ENCODE data around the gene PPM1H. TPM values are rescaled to one million over a fixed set of nuclear protein-coding genes. Genes with fewer than 3 reads are reported as not detected.

Gene PPM1H
- total and polyA plus RNA-seq, 7 donors = 0.92 to 4.3 (median 3.0) TPM

- Histone ChIP-seq H3K27ac (no peak overlapping the region), H3K4me3 (no peak overlapping the region), H3K9me3 (no peaks in the 10 kb centered on the region), H3K27me3 (no peaks in the 10 kb centered on the region), H3K36me3 (no peaks in the 10 kb centered on the region), H3K4me1 (no peaks in the 10 kb centered on the region)
- DNase-seq = no peak
- 92% methylated on average over 8 of the region's 8 CpGs for WGBS, 2 donors
- TF ChIP-seq EP300 (IDR thresholded peaks at IDR 0.05) = no peak
- TF ChIP-seq POLR2AphosphoS5 (IDR thresholded peaks at IDR 0.05) = no peak
- intact Hi-C loops (cut with DNase I) = no loop called here
Observed at GRCh38 chr12:62774794-62775193, 160.2 kb downstream of the PPM1H start.

GRCh38 chr12:62772416-62772955 is 162.5 kb downstream of the PPM1H start:
- peaks cover 0 to 4% (median 0%) of the 10 kb centered on the region in 4 donors for H3K4me1 ChIP-seq
- no peak overlapping the region for H3K27ac ChIP-seq
- intact Hi-C loops (cut with DNase I) = no loop called here
- DNase-seq = no peak
- H3K4me3 ChIP-seq = no peak overlapping the region
- no peak for TF ChIP-seq EP300 (IDR thresholded peaks at IDR 0.05)
- TF ChIP-seq CTCF (IDR thresholded peaks at IDR 0.05) = no peak
- TF ChIP-seq POLR2AphosphoS5 (IDR thresholded peaks at IDR 0.05) = no peak
- no peak for TF ChIP-seq POLR2A (IDR thresholded peaks at IDR 0.05)
- no peaks in the 10 kb centered on the region for H3K27me3 ChIP-seq
- H3K36me3 ChIP-seq = no peaks in the 10 kb centered on the region
- no peaks in the 10 kb centered on the region for H3K9me3 ChIP-seq
- WGBS, 2 donors = 91 to 92% methylated on average over 4 of the region's 4 CpGs

GRCh38 chr12:62771828-62772227 is 163.1 kb downstream of the PPM1H start:
- intact Hi-C loops (cut with DNase I) = no loop called here
- Histone ChIP-seq H3K4me3 (no peak overlapping the region), H3K27me3 (no peaks in the 10 kb centered on the region), H3K9me3 (no peaks in the 10 kb centered on the region), H3K4me1 (peaks cover 0 to 4% (median 0%) of the 10 kb centered on the region in 4 donors), H3K27ac (no peak overlapping the region), H3K36me3 (no peaks in the 10 kb centered on the region)
- 93 to 98% methylated on average over 2 of the region's 2 CpGs for WGBS, 2 donors
- TF ChIP-seq EP300 (IDR thresholded peaks at IDR 0.05) (no peak), POLR2AphosphoS5 (IDR thresholded peaks at IDR 0.05) (no peak), CTCF (IDR thresholded peaks at IDR 0.05) (no peak), POLR2A (IDR thresholded peaks at IDR 0.05) (no peak)
- DNase-seq = no peak

GRCh38 chr12:62770381-62770780 is 164.6 kb downstream of the PPM1H start:
- DNase-seq = no peak
- WGBS, 2 donors = 91 to 92% methylated on average over 2 of the region's 2 CpGs
- H3K27me3 ChIP-seq = no peaks in the 10 kb centered on the region
- no peak overlapping the region for H3K4me3 ChIP-seq
- H3K36me3 ChIP-seq = no peaks in the 10 kb centered on the region
- peaks cover 0 to 4% (median 0%) of the 10 kb centered on the region in 4 donors for H3K4me1 ChIP-seq
- H3K27ac ChIP-seq = no peak overlapping the region
- H3K9me3 ChIP-seq = no peaks in the 10 kb centered on the region
- intact Hi-C loops (cut with DNase I) = no loop called here
- TF ChIP-seq EP300 (IDR thresholded peaks at IDR 0.05) (no peak), POLR2A (IDR thresholded peaks at IDR 0.05) (no peak)

GRCh38 chr12:62769076-62769619 is 165.8 kb downstream of the PPM1H start:
- no peak for TF ChIP-seq POLR2A (IDR thresholded peaks at IDR 0.05)
- TF ChIP-seq CTCF (IDR thresholded peaks at IDR 0.05) = no peak
- no peak for TF ChIP-seq EP300 (IDR thresholded peaks at IDR 0.05)
- no peak for TF ChIP-seq POLR2AphosphoS5 (IDR thresholded peaks at IDR 0.05)
- Histone ChIP-seq H3K27ac (no peak overlapping the region), H3K4me3 (no peak overlapping the region), H3K4me1 (peaks cover 0 to 4% (median 0%) of the 10 kb centered on the region in 4 donors), H3K9me3 (no peaks in the 10 kb centered on the region), H3K27me3 (no peaks in the 10 kb centered on the region), H3K36me3 (no peaks in the 10 kb centered on the region)
- intact Hi-C loops (cut with DNase I) = loop anchor here (1.0 kb wide), 1 partner anchor 20 kb away; no protein-coding TSS in a partner anchor
- no peak for DNase-seq
- 92 to 93% methylated on average over 3 of the region's 3 CpGs for WGBS, 2 donors

- intact Hi-C loops (cut with DNase I) = no loop called here
- no peaks in the 10 kb centered on the region for H3K9me3 ChIP-seq
- 84 to 92% methylated on average over 4 of the region's 4 CpGs for WGBS, 2 donors
- H3K36me3 ChIP-seq = no peaks in the 10 kb centered on the region
- no peak overlapping the region for H3K4me3 ChIP-seq
- peaks cover 0 to 4% (median 0%) of the 10 kb centered on the region in 4 donors for H3K4me1 ChIP-seq
- no peak for TF ChIP-seq EP300 (IDR thresholded peaks at IDR 0.05)
- no peak for TF ChIP-seq POLR2A (IDR thresholded peaks at IDR 0.05)
- TF ChIP-seq CTCF (IDR thresholded peaks at IDR 0.05) = no peak
- no peak for TF ChIP-seq POLR2AphosphoS5 (IDR thresholded peaks at IDR 0.05)
- no peak overlapping the region for H3K27ac ChIP-seq
- DNase-seq = no peak
- no peaks in the 10 kb centered on the region for H3K27me3 ChIP-seq
Observed at GRCh38 chr12:62767946-62768345, 167.0 kb downstream of the PPM1H start.

Measured in sigmoid colon (tissue), 7 donors.